ENCODE data around the gene KIF3B.
A peak's percentile ranks its signal among the peaks of the same experiment; 100 is the strongest.

KIF3B gene

GRCh38 chr20:32277361-32278198 is at the start of gene KIF3B:
Gene KIF3B, plus strand, starts transcription at chr20:32277651. Its CDS starts 32,127 bp downstream, at chr20:32309778.
- TF ChIP-seq MAX (IDR thresholded peaks at IDR 0.05) (no peak), NFIC (IDR thresholded peaks at IDR 0.05) (peak; percentile 49; the same call in 1 of the 2 replicates), EGR1 (IDR thresholded peaks at IDR 0.05) (peak; percentile 53), TEAD4 (IDR thresholded peaks at IDR 0.05) (no peak), RAD21 (IDR thresholded peaks at IDR 0.05; ENCODE audit: low read depth) (no peak), CREB1 (IDR thresholded peaks at IDR 0.05; ENCODE audit: low read depth) (no peak), YY1 (IDR thresholded peaks at IDR 0.05; ENCODE audit: low read depth) (peak; percentile 68; the same call in 1 of the 2 replicates), TAF1 (IDR thresholded peaks at IDR 0.05; ENCODE audit: low read depth) (peak; percentile 47; the same call in 1 of the 2 replicates), ZBTB7A (IDR thresholded peaks at IDR 0.05; ENCODE audit: low read depth) (no peak), TCF12 (IDR thresholded peaks at IDR 0.05; ENCODE audit: low read depth) (peak; percentile 29; the same call in 1 of the 2 replicates), USF1 (IDR thresholded peaks at IDR 0.05) (no peak), FOXM1 (IDR thresholded peaks at IDR 0.05; ENCODE audit: borderline replicate concordance, low read depth) (no peak), REST (IDR thresholded peaks at IDR 0.05; ENCODE audit: low read depth) (no peak), EP300 (IDR thresholded peaks at IDR 0.05; ENCODE audit: borderline replicate concordance) (peak; percentile 49), CEBPB (IDR thresholded peaks at IDR 0.05) (no peak)

- no peak for TF ChIP-seq CREB1 (IDR thresholded peaks at IDR 0.05; ENCODE audit: low read depth)
- no peak for TF ChIP-seq YY1 (IDR thresholded peaks at IDR 0.05; ENCODE audit: low read depth)
- TF ChIP-seq TAF1 (IDR thresholded peaks at IDR 0.05; ENCODE audit: low read depth): no peak
- TF ChIP-seq CEBPB (IDR thresholded peaks at IDR 0.05): no peak
- no peak for TF ChIP-seq ZBTB7A (IDR thresholded peaks at IDR 0.05; ENCODE audit: low read depth)
- TF ChIP-seq MAX (IDR thresholded peaks at IDR 0.05): no peak
- no peak for TF ChIP-seq FOXM1 (IDR thresholded peaks at IDR 0.05; ENCODE audit: borderline replicate concordance, low read depth)
- TF ChIP-seq TEAD4 (IDR thresholded peaks at IDR 0.05): no peak
Measured at GRCh38 chr20:32227744-32228688, 49.4 kb upstream of the KIF3B start.

- TF ChIP-seq MAX (IDR thresholded peaks at IDR 0.05) (no peak), ZBTB7A (IDR thresholded peaks at IDR 0.05; ENCODE audit: low read depth) (no peak)
Measured at GRCh38 chr20:32229251-32229747, 48.2 kb upstream of the KIF3B start.

- TF ChIP-seq FOXM1 (IDR thresholded peaks at IDR 0.05; ENCODE audit: borderline replicate concordance, low read depth) (no peak), REST (IDR thresholded peaks at IDR 0.05; ENCODE audit: low read depth) (no peak), TAF1 (IDR thresholded peaks at IDR 0.05; ENCODE audit: low read depth) (no peak), CREB1 (IDR thresholded peaks at IDR 0.05; ENCODE audit: low read depth) (no peak), USF1 (IDR thresholded peaks at IDR 0.05) (no peak), TCF12 (IDR thresholded peaks at IDR 0.05; ENCODE audit: low read depth) (no peak), EGR1 (IDR thresholded peaks at IDR 0.05) (no peak), EP300 (IDR thresholded peaks at IDR 0.05; ENCODE audit: borderline replicate concordance) (no peak), RAD21 (IDR thresholded peaks at IDR 0.05; ENCODE audit: low read depth) (no peak), TEAD4 (IDR thresholded peaks at IDR 0.05) (no peak), NFIC (IDR thresholded peaks at IDR 0.05) (no peak)
Measured at GRCh38 chr20:32230707-32231106, 46.7 kb upstream of the KIF3B start.

GRCh38 chr20:32231245-32231644 is 46.2 kb upstream of the KIF3B start:
- no peak for TF ChIP-seq FOXM1 (IDR thresholded peaks at IDR 0.05; ENCODE audit: borderline replicate concordance, low read depth)
- TF ChIP-seq EP300 (IDR thresholded peaks at IDR 0.05; ENCODE audit: borderline replicate concordance): no peak
- TF ChIP-seq ZBTB7A (IDR thresholded peaks at IDR 0.05; ENCODE audit: low read depth): no peak
- no peak for TF ChIP-seq NFIC (IDR thresholded peaks at IDR 0.05)
- TF ChIP-seq CREB1 (IDR thresholded peaks at IDR 0.05; ENCODE audit: low read depth): no peak
- no peak for TF ChIP-seq YY1 (IDR thresholded peaks at IDR 0.05; ENCODE audit: low read depth)
